SH-SY5Y (cell line): Measurements from ENCODE around the gene PITPNC1.

Experiments
- GATA2 ChIP-seq: IDR thresholded peaks from 2 replicates; pipeline ENCODE4 v1.6.1; 2011; ENCODE audit warnings: mild to moderate bottlenecking, low read depth, low read length
- GATA3 ChIP-seq: IDR thresholded peaks from 2 replicates; pipeline ENCODE4 v1.6.1; 2011; ENCODE audit warnings: low read depth, mild to moderate bottlenecking, low read length, moderate library complexity

- TF ChIP-seq GATA3 = no peak
- TF ChIP-seq GATA2 = no peak
Measured at GRCh38 chr17:67488768-67489167, 111.7 kb downstream of the PITPNC1 start.
